ENCODE measurements around the gene GRM7.

The GRM7 gene

GRCh38 chr3:7484636-7485035 lies 623.7 kb downstream of the GRM7 start:
- no peaks in the 10 kb centered on the region for H3K9me3 ChIP-seq (ENCODE audit: control insufficient read depth, insufficient read depth, low read length)
- no peaks in the 10 kb centered on the region for H3K4me1 ChIP-seq (ENCODE audit: insufficient read depth, low read length)
- H3K36me3 ChIP-seq (ENCODE audit: insufficient read depth, low read length): no peaks in the 10 kb centered on the region; the same call in 1 of the 2 replicates
- no peak overlapping the region for H3K9ac ChIP-seq (ENCODE audit: low read depth, low read length)

GRCh38 chr3:7487763-7488162 lies 626.8 kb downstream of the GRM7 start:
- H3K9me3 ChIP-seq (ENCODE audit: control insufficient read depth, insufficient read depth, low read length): no peaks in the 10 kb centered on the region
- H3K9ac ChIP-seq (ENCODE audit: low read depth, low read length): no peak overlapping the region
- H3K36me3 ChIP-seq (ENCODE audit: insufficient read depth, low read length): no peaks in the 10 kb centered on the region; the same call in 1 of the 2 replicates

DNA sequence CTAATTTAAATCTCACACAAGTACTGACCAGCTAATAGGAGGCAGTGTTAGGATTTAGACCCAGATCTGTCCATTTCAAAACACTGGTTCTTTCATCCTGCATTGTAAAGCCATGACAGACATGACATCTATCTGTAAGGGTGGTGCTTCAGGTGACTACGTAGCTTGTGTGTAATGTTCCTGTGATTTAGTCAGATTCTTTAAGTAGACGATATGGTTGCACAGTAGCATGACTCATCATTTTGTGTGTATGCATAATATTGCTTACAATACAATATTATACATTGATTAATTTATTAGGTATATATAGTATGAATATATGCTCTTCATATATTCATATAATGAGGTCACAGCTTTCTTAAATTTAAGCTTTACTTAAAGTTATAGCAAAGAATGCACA lies 628.5 kb downstream of the GRM7 start:
- Histone ChIP-seq H3K9ac (ENCODE audit: low read depth, low read length) (no peak overlapping the region), H3K9me3 (ENCODE audit: control insufficient read depth, insufficient read depth, low read length) (no peaks in the 10 kb centered on the region)

More at GRCh38 chr3:7487763-7488162, 626.8 kb downstream of the GRM7 start:
- H3K4me1 ChIP-seq (ENCODE audit: insufficient read depth, low read length): no peaks in the 10 kb centered on the region

GRCh38 chr3:7498715-7499114 lies 637.8 kb downstream of the GRM7 start:
- H3K36me3 ChIP-seq (ENCODE audit: insufficient read depth, low read length): no peaks in the 10 kb centered on the region
- H3K4me1 ChIP-seq (ENCODE audit: insufficient read depth, low read length): no peaks in the 10 kb centered on the region
- no peak overlapping the region for H3K9ac ChIP-seq (ENCODE audit: low read depth, low read length)
- no peaks in the 10 kb centered on the region; the same call in 1 of the 2 replicates for H3K9me3 ChIP-seq (ENCODE audit: control insufficient read depth, insufficient read depth, low read length)

More for the DNA sequence above, 628.5 kb downstream of the GRM7 start:
- Histone ChIP-seq H3K36me3 (ENCODE audit: insufficient read depth, low read length) (no peaks in the 10 kb centered on the region; the same call in 1 of the 2 replicates), H3K4me1 (ENCODE audit: insufficient read depth, low read length) (no peaks in the 10 kb centered on the region)

DNA sequence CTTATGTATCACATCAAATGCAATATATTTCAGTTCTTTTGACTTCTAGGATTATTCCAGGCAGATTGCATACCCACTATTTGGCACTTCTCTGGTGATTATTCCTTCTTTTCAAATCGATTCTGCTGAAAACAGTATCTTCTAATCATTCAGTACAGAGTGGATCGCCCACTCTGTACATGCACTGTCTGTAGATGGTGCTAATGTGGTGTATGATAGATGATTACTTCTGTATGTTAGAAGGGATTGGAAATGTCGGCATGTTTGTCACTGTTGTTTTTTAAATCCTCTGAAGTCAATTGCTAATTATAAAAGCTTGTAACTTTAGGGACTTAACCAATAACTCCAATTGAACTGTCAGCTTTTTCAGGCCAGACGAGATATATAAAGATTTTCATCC lies 642.5 kb downstream of the GRM7 start:
- no peaks in the 10 kb centered on the region; the same call in 1 of the 2 replicates for H3K9me3 ChIP-seq (ENCODE audit: control insufficient read depth, insufficient read depth, low read length)
- no peaks in the 10 kb centered on the region for H3K4me1 ChIP-seq (ENCODE audit: insufficient read depth, low read length)
- no peaks in the 10 kb centered on the region for H3K36me3 ChIP-seq (ENCODE audit: insufficient read depth, low read length)
- H3K9ac ChIP-seq (ENCODE audit: low read depth, low read length): no peak overlapping the region

GRCh38 chr3:7504886-7505775 lies 644.2 kb downstream of the GRM7 start:
- Histone ChIP-seq H3K4me1 (ENCODE audit: insufficient read depth, low read length) (no peaks in the 10 kb centered on the region), H3K9ac (ENCODE audit: low read depth, low read length) (no peak overlapping the region), H3K9me3 (ENCODE audit: control insufficient read depth, insufficient read depth, low read length) (no peaks in the 10 kb centered on the region; the same call in 1 of the 2 replicates), H3K36me3 (ENCODE audit: insufficient read depth, low read length) (no peaks in the 10 kb centered on the region)

DNA sequence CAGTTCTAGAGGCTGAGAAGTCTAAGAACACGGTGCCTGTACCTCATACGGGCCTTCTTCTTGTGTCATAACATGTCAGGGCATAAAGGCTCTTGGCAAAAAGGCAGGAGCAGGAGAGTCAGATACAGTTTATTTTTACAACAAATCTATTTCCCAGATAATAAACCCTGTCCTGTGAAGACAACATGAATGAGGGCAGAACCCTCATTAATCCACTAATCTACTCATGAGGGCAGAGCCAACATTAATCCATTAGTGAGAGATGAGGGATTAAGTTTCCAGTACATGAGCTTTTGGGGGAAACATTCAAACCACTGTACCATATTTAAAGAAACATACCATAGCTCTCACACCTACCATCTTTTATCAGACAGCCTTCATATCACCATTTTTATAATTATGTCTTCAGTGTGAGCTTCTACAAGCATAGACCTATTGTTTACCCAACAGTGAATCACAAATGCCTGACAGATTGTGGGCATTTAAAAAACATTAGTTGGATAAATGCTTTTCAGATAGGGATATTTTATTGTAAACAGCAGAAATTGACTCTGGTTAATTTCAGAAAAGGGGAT lies 645.8 kb downstream of the GRM7 start:
- Histone ChIP-seq H3K4me1 (ENCODE audit: insufficient read depth, low read length) (no peaks in the 10 kb centered on the region), H3K9me3 (ENCODE audit: control insufficient read depth, insufficient read depth, low read length) (no peaks in the 10 kb centered on the region; the same call in 1 of the 2 replicates), H3K9ac (ENCODE audit: low read depth, low read length) (no peak overlapping the region), H3K36me3 (ENCODE audit: insufficient read depth, low read length) (no peaks in the 10 kb centered on the region)

DNA sequence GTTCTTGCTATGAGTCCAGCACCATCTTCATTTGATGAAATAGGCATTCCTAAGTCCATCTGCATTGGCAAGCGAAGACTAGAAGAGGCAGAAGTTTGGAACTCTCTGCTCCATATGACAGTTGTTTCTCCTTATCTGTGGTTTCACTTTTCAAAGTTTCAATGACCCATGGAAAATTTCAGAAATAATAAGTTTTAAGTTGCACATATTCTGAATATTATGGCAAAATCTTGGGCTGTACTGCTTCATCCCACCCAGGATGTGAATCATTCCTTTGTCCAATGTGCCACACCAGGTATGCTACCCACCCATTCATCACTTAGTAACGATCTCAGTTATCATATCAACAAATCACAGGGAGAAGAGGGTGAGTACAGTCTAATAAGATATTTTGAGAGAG lies 647.9 kb downstream of the GRM7 start:
- H3K4me1 ChIP-seq (ENCODE audit: insufficient read depth, low read length): no peaks in the 10 kb centered on the region
- no peaks in the 10 kb centered on the region; the same call in 1 of the 2 replicates for H3K9me3 ChIP-seq (ENCODE audit: control insufficient read depth, insufficient read depth, low read length)
- H3K9ac ChIP-seq (ENCODE audit: low read depth, low read length): no peak overlapping the region
- H3K36me3 ChIP-seq (ENCODE audit: insufficient read depth, low read length): no peaks in the 10 kb centered on the region

- no peaks in the 10 kb centered on the region for H3K9me3 ChIP-seq (ENCODE audit: control insufficient read depth, insufficient read depth, low read length)
- H3K36me3 ChIP-seq (ENCODE audit: insufficient read depth, low read length): no peaks in the 10 kb centered on the region
- no peak overlapping the region for H3K9ac ChIP-seq (ENCODE audit: low read depth, low read length)
- no peaks in the 10 kb centered on the region for H3K4me1 ChIP-seq (ENCODE audit: insufficient read depth, low read length)
Measured at GRCh38 chr3:7512048-7512447, 651.1 kb downstream of the GRM7 start.

DNA sequence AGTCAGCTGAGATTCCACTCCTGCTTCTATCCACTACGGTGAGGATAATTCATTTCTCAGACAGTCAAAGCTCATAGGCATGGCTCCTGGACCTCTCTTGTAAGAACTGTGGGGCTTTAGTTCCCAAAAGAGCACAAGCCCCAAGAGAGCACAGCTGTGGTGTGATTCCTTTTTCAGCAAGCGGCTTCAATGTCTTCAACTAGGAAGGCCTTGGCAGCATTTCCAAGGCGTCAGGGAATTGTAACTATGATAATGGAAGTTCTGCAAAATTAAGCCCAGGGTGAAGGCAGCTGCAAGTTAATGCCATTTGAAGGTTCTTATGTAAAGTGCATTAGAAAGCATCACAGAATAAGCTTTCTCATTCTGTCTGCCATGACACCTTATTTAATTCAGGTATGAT lies 657.1 kb downstream of the GRM7 start:
- H3K36me3 ChIP-seq (ENCODE audit: insufficient read depth, low read length): no peaks in the 10 kb centered on the region
- H3K9me3 ChIP-seq (ENCODE audit: control insufficient read depth, insufficient read depth, low read length): no peaks in the 10 kb centered on the region
- H3K4me1 ChIP-seq (ENCODE audit: insufficient read depth, low read length): no peaks in the 10 kb centered on the region
- no peak overlapping the region for H3K9ac ChIP-seq (ENCODE audit: low read depth, low read length)

GRCh38 chr3:7518456-7518855 lies 657.5 kb downstream of the GRM7 start:
- H3K9me3 ChIP-seq (ENCODE audit: control insufficient read depth, insufficient read depth, low read length): no peaks in the 10 kb centered on the region
- no peaks in the 10 kb centered on the region for H3K36me3 ChIP-seq (ENCODE audit: insufficient read depth, low read length)
- no peaks in the 10 kb centered on the region for H3K4me1 ChIP-seq (ENCODE audit: insufficient read depth, low read length)
- no peak overlapping the region for H3K9ac ChIP-seq (ENCODE audit: low read depth, low read length)

DNA sequence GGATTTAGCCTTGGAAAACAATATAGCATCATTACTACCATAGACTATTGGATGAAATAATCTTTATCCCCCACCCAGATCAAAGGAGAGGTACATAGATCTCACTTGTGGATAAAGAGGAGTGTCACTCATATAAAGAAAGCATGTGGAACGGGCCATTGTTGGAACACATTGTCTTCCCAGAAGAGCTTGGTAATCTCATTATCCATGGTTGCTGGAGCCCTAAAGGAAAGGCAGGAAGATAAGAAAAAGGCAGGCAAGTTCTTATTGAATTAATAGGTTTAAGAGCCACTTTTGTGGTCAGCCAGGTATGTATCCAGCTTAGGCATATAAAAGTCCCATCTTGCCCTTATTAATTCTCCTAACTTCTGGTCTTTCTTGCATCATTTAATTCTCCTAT lies 659.1 kb downstream of the GRM7 start:
- H3K9ac ChIP-seq (ENCODE audit: low read depth, low read length): no peak overlapping the region
- H3K9me3 ChIP-seq (ENCODE audit: control insufficient read depth, insufficient read depth, low read length): no peaks in the 10 kb centered on the region
- no peaks in the 10 kb centered on the region for H3K36me3 ChIP-seq (ENCODE audit: insufficient read depth, low read length)
- H3K4me1 ChIP-seq (ENCODE audit: insufficient read depth, low read length): no peaks in the 10 kb centered on the region

GRCh38 chr3:7520593-7520992 lies 659.7 kb downstream of the GRM7 start:
- H3K4me1 ChIP-seq (ENCODE audit: insufficient read depth, low read length): no peaks in the 10 kb centered on the region
- H3K9me3 ChIP-seq (ENCODE audit: control insufficient read depth, insufficient read depth, low read length): no peaks in the 10 kb centered on the region
- H3K36me3 ChIP-seq (ENCODE audit: insufficient read depth, low read length): no peaks in the 10 kb centered on the region
- H3K9ac ChIP-seq (ENCODE audit: low read depth, low read length): no peak overlapping the region

- Histone ChIP-seq H3K36me3 (ENCODE audit: insufficient read depth, low read length) (no peaks in the 10 kb centered on the region), H3K9me3 (ENCODE audit: control insufficient read depth, insufficient read depth, low read length) (no peaks in the 10 kb centered on the region), H3K9ac (ENCODE audit: low read depth, low read length) (no peak overlapping the region), H3K4me1 (ENCODE audit: insufficient read depth, low read length) (no peaks in the 10 kb centered on the region)
Measured at GRCh38 chr3:7536510-7536909, 675.6 kb downstream of the GRM7 start.

GRCh38 chr3:7536921-7537320 lies 676.0 kb downstream of the GRM7 start:
- H3K4me1 ChIP-seq (ENCODE audit: insufficient read depth, low read length): no peaks in the 10 kb centered on the region
- H3K9ac ChIP-seq (ENCODE audit: low read depth, low read length): no peak overlapping the region
- H3K9me3 ChIP-seq (ENCODE audit: control insufficient read depth, insufficient read depth, low read length): no peaks in the 10 kb centered on the region
- H3K36me3 ChIP-seq (ENCODE audit: insufficient read depth, low read length): no peaks in the 10 kb centered on the region
